ENCODE measurements around the gene RIOK2.

RIOK2 gene

GRCh38 chr5:97135868-97136267, 47.2 kb downstream of the RIOK2 start:
- TF ChIP-seq CTCF (IDR thresholded peaks at IDR 0.05; ENCODE audit: extremely low read depth, missing control alignments), result no peak
- no peak for DNase-seq (ENCODE audit: low spot score)

DNA sequence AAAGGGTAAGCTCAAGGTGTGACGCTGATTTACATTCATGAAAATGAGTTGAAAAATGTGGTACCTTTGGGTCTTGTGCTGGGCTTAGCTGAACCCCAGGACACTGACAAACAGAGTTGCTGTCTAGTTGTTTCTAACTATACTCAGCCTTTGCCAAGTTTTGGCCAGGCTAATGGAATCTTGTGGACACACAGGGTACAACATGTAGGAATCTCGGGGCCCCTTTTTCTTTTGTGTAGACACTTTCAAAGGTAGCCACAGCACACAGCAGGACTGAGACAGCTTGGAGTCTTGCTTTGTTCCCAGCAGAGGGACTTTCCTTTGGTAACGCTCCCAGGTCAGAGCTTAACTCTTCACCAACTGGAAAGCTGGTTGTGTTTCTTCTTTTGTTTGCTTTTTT, 48.4 kb downstream of the RIOK2 start:
- no peak for TF ChIP-seq CTCF (IDR thresholded peaks at IDR 0.05; ENCODE audit: extremely low read depth, missing control alignments)
- DNase-seq (ENCODE audit: low spot score), result no peak

DNA sequence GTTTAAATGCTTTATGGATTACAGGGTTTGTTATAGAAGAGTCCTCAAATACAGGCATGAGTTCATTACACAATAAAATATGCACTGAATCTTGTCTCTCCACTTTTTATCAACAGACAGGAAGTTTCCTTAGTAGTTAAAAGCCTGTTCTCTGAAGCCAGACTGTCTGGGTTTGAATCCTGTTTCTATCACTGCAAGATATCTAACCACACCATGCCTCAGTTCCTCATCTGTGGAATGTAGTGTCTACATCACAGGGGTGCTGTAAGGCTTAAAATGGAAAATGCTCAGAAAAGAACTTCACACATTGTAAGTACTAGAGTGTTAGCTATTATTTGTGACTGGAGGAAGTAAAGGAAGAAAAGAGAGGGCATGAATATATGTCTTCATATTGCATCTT, 49.9 kb downstream of the RIOK2 start:
- no peak for DNase-seq (ENCODE audit: low spot score)

DNA sequence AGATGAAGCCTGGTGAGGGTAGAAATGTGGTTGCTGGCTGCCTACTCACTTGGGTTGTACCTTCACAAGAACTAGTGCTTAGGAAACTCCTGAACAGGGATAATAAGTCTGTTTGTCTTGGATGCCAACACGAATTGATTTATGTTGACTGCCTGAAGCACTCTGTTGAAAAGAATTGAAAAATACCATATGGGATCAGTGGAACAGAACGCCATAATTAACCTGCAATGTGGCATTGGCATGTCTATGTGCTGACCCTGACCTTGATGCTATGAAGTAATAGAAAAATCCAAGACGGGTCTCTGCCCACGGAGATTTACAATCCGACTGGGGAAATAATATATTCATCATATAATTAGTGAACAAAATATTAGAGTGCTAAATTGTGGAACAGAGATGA, 51.1 kb downstream of the RIOK2 start:
- DNase-seq (ENCODE audit: low spot score), result no peak
- TF ChIP-seq CTCF (IDR thresholded peaks at IDR 0.05; ENCODE audit: extremely low read depth, missing control alignments), result no peak

More for the DNA sequence above, 49.9 kb downstream of the RIOK2 start:
- TF ChIP-seq CTCF (IDR thresholded peaks at IDR 0.05; ENCODE audit: extremely low read depth, missing control alignments), result no peak

DNA sequence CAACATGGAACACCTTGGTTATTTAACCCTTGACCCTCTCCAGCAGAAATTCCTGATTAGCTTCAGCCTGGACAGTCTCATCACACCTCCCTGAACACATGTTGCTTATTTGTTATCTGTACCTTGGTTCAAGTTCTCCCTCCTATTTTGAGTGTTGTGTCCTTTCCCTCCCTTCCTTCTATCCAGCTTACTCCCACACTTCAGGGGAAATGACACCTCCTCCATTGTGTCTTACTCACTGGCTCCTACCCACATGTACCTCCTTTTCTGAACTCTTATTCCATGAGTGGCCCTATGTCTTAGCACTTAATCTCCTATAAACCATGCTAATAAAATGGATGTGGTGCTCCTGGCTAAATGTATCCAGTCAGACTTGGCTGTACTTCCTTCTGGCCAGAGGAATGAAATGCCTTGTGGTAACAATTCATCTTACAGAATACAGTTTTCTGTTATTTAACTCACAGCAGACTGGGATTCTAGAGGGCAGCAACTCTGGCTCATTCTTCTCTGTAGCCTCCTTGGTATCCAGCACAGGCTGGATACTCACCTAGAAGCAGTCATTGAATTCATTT, 51.8 kb downstream of the RIOK2 start:
- no peak for TF ChIP-seq CTCF (IDR thresholded peaks at IDR 0.05; ENCODE audit: extremely low read depth, missing control alignments)
- DNase-seq (ENCODE audit: low spot score), result no peak

DNA sequence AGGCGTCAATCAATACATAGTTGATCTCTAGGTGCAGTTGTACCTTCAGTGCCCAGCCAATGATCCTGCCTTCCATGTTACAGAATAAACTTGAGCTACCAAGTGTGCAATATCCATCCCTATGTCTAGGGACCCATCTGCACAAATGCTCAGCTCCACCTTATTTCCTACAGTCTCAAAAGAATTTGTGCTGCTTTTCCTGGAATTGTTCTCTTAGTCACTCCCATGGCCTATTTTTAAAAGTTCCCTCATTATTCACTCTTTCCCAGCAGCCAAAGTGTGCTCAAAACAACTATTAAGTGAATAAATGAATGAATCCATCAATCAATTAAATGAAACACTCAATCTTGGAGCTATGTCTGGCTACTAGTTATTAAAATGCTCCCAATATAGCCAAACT, 55.3 kb downstream of the RIOK2 start:
- TF ChIP-seq CTCF (IDR thresholded peaks at IDR 0.05; ENCODE audit: extremely low read depth, missing control alignments), result no peak
- DNase-seq (ENCODE audit: low spot score), result no peak

- no peak for DNase-seq (ENCODE audit: low spot score)
Measured at GRCh38 chr5:97125125-97125683, 57.8 kb downstream of the RIOK2 start.

More at GRCh38 chr5:97125125-97125683, 57.8 kb downstream of the RIOK2 start:
- no peak for TF ChIP-seq CTCF (IDR thresholded peaks at IDR 0.05; ENCODE audit: extremely low read depth, missing control alignments)
